GM19463 (cell line): ENCODE measurements around the gene REXO1.
A peak's percentile ranks its signal among the peaks of the same experiment; 100 is the strongest.
"Not testable (repeated sequence)": the region's sequence is repeated elsewhere in the genome, so short reads cannot be mapped to it uniquely, and the experiment has no call there.

Experiments used
- ATAC-seq: cut with Tn5 transposase; IDR thresholded peaks from one replicate; pipeline ENCODE4 v1.9.1; 2021; ENCODE audit warnings: mild to moderate bottlenecking, moderate library complexity; ENCODE audit not compliant: unreplicated experiment

The REXO1 gene

GRCh38 chr19:1814391-1814790, 33.9 kb downstream of the REXO1 start:
- no peak for ATAC-seq

DNA sequence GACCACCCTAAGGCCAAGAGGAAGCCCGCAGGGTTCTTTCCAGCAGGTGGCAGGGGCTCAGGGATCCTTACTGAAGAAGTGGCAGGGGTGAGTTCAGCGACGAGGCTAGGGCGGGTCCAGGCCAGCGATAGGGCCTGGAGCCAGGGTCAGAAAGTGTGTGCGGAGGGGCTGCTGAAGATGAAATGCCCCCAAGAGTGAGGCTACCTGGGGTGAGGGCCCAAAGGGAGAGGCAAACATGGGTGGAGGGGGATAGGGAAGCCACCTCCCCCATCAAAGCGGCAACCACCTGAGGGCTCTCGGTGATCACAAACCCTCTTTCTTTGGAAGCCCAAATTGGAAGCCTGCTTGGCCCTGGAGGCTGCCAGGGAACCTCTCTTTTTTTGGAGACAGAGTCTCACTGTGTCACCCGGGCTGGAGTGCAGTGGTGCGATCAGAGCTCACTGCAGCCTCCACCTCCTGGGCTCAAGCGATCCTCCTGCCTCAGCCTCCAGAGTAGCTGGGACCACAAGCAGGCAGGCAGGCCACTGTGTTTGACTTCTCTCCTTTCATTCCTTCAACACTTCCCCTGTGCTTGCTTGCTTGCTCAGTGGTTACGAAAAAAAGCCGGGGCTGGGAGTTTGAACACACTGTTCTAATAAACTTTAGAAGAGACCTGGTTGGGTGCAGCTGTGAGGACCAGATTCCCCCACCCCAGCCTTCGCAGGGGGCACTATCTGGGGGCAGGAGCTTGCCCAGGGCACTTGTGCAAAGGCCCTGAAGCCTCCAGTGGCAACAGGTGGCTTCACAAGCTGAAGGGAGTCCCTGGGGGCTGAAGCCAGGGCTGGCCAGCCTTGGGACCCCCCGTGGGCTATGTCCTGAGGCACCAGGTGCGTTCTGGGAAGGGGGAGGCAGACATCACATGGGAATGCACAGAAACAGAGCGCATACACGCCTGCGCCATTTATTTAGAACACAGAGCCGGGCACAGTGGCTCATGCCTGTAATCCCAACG, 34.8 kb downstream of the REXO1 start:
- no peak for ATAC-seq

DNA sequence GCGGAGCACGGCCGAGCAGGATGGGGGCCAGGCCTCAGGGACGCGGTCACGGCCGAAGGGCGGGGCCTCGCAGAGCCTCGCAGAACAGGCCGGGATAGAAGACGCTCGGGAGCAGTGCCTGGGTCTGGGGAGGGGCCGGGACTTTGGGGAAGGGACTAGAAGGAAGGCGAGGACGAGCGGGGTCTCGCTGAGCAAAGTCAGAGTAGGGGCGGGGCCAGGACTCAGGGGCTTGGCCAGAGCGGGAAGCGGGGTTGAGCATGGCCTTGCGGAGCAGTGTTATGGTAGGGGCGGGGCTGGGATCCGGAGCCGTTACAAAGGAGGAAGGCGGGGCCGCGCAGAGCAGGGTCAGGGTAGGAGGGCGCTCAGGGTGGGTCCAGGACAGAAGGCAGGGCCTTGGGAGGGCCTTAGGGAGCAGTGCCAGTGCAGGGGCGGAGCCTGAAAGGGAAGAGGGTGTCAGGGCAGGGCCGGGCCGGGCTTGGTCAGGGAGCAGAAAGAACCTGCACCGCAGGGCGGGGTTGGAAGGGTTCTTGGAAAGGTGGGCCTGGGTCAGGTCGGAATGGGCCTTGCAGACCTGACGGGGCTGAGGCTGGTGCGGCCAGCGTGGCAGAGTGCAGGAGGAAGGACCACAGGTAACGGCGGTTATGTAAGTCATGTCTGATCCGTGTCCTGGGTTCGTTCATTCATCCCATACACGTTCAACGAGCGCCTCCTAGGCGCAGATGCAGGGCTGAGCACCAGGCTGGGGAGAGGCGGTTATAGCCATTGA, 35.7 kb downstream of the REXO1 start:
- ATAC-seq: peak; percentile 78

DNA sequence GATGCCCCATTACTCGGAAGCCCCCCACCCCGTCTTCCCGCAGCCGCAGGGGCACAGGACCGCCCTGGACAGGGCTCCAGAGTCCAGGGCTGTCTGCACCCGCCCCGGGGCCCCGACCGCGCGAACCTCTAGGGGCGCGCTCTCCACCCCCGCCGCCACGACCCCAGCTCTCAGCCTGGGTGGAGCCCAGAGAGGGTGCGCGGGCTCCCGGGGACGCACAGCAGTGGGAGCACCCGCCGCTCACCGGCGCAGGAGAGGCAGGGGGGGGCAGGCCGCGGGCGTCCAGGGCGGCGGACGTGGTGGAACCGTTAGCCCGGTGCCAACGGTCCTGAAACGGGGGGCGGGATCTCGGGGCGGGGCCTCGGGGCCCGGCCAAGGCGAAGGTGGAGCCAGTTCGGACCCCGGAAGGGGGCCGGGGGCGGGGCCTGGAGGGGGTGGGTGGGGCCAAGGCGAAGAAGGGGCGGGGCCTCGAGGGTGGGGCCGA, 36.3 kb downstream of the REXO1 start, which contains the start of gene ATP8B3:
TSS of gene ATP8B3 (minus strand) at position 335 of the 484 bp plus-strand sequence. CDS start 540 bp downstream, outside the sequence.
- peak; percentile 21 for ATAC-seq

- no peak for ATAC-seq
Observed at GRCh38 chr19:1811472-1811894, 36.8 kb downstream of the REXO1 start.

DNA sequence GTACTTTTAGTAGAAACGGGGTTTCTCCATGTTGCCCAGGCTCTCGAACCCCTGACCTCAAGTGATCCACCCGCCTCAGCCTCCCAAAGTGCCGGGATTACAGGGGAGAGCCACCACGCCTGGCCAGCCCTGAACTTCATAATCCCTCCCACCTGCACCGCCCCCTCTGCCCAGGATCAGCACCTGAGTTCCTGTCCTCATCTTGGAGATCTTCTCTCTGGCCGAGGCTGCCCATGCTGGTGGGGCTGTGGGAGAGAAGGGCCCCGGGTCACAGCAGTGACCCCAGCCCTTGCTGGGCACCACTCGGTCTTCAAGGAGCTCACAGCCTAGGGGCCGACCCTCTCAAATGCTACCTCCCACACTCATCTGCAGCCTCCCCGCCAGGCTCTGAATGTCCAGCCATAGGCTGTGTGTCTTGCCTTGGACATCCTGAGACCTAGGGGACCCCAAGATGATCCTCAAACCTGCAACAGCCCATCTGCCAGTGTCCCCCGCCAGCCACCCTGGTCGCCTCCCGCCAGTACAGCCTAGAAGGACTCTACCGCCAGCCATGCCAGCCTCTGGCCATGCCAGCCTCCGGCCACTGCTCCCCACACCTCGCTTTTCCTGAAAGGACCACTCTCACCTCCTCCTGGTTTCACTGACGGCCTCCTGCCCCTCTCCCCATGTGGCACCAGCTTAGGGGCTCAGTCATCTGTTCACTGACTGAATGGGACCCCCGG, 37.7 kb downstream of the REXO1 start:
- no peak for ATAC-seq

DNA sequence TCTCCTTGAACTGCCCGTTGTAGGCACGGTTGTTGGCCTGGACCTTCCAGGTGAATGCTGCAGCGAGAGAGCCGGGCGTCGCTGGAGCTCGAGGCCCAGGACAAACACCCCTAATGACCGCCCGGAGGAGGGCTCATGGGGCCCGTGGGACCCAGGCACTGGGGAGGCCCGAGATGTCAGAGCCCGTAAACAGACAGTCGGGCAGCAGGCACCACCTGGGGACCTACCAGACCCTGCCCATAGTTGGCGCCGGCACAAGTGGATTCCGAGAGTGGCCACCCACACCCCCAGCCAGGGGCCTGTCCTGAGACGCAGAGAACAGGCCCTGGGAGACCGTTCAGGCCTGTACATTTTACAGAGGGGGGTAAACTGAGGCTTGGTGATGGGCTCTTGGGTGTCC, 38.6 kb downstream of the REXO1 start:
- no peak for ATAC-seq

DNA sequence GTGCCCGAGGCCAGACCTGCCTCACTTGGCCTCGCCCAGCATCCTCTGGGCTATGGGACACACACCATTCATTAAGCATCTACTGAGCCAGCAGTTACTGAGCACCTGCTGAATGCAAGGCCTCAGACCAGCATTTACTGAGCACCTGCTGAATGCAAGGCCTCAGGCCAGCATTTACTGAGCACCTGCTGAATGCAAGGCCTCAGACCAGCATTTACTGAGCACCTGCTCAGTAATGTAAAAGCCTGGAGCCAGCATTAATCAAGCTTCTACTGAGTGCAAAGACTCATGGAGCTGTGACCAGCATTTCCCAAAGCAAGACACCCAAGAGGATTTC, 39.9 kb downstream of the REXO1 start:
- no peak for ATAC-seq

- no peak for ATAC-seq
Observed at GRCh38 chr19:1807695-1808394, 40.4 kb downstream of the REXO1 start.

DNA sequence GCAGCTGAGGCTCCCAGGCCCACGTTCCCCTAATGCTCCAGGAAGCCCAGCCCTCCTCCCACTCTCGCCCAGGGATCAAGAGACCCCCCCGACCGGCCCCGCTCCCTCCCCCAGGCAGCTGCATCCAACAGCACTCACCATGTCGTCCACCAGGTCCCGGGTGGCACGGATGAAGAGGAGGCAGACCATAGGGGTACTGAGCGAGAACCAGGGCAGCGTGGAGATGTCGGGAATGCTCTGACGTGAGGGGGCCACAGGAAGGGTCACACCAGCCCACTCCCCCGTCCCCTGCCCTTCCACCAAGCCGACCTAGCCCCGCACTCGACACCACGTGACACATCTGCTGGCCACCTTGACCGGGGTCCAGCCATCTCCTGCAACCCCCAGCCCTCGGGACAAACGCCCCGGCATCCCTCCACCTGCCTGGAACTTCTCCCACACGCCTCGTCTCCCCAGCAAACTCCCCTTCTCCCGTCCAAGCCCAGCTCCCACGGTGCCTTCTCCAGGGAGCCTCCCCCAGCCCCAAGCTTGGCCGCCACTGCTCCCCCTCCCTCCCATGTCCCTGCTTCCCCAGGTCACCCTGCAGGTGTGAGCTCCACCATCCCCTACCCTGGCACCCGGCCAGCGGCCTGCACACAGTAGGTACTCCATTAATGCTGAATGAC, 41.1 kb downstream of the REXO1 start:
- ATAC-seq: no peak

- ATAC-seq: no peak
Observed at GRCh38 chr19:1806184-1807029, 41.9 kb downstream of the REXO1 start.

- no peak for ATAC-seq
Observed at GRCh38 chr19:1805401-1806183, 42.7 kb downstream of the REXO1 start.

DNA sequence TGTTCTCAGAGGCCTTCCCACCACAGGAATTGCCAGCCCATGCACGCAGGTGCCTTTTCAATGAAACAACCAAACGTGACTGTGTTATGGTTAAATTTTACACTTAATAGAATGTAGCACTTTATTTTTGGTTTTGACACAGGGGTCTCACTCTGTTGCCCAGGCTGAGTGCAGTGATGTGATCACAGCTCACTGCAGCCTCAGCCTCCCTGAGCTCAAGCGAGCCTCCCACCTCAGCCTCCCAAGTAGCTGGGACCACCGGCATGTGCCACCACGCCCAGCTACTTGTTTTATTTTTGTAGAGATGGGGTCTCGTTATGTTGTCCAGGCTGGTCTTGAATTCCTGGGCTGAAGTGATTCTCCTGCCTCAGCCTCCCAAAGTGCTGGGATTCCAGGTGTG, 43.4 kb downstream of the REXO1 start:
- ATAC-seq: no peak

GRCh38 chr19:1799695-1800342, 48.5 kb downstream of the REXO1 start:
- ATAC-seq: no peak

DNA sequence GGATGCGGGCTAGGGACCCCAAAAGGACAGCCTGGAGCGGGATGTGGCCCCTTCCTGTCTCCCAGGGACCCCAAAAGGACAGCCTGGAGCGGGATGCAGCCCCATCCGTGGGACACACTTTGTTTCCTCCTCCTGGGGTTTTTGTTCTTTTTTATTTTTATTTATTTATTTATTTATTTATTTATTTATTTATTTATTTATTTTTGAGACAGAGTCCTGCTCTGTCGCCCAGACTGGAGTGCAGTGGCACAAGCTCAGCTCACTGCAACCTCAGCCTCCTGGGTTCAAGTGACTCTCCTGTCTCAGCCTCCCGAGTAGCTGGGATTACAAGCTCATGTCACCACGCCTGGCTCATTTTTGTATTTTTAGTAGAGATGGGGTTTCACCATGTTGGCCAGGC, 51.0 kb downstream of the REXO1 start:
- ATAC-seq: not testable (repeated sequence)

GRCh38 chr19:1796395-1797142, 51.7 kb downstream of the REXO1 start:
- ATAC-seq: no peak
